ENCODE results near the gene TGFB2. TPM values are rescaled to one million over a fixed set of nuclear protein-coding genes. Genes with fewer than 3 reads are reported as not detected.
A peak's percentile ranks its signal among the peaks of the same experiment; 100 is the strongest.

Gene TGFB2
- total RNA-seq, 1 donor, result 13.4 TPM

- TF ChIP-seq CTCF (IDR thresholded peaks at IDR 0.05; ENCODE audit: extremely low read depth, low read depth, low read length), result no peak
- peaks cover 35% of the 10 kb centered on the region for H3K4me1 ChIP-seq (ENCODE audit: insufficient read depth, low read length)
- H3K27ac ChIP-seq (ENCODE audit: low read depth, low read length), result peak overlapping the region; percentile 56
- H3K27me3 ChIP-seq (ENCODE audit: insufficient read depth, low read length), result no peaks in the 10 kb centered on the region
- H3K79me2 ChIP-seq (ENCODE audit: insufficient read depth, low read length), result peaks cover 40% of the 10 kb centered on the region
- H3K4me3 ChIP-seq (ENCODE audit: insufficient read depth, low read length), result no peak overlapping the region
- no peaks in the 10 kb centered on the region for H3K9me3 ChIP-seq (ENCODE audit: low read depth, low read length)
- no peak overlapping the region for H2AFZ ChIP-seq (ENCODE audit: low read length)
- no peak for DNase-seq (ENCODE audit: insufficient read length, low spot score, missing footprints)
- H3K36me3 ChIP-seq (ENCODE audit: insufficient read depth, low read length), result peaks cover 7% of the 10 kb centered on the region
- H4K20me1 ChIP-seq (ENCODE audit: insufficient read depth, low read length), result no peaks in the 10 kb centered on the region
- H3K4me2 ChIP-seq (ENCODE audit: insufficient read depth, low read length), result no peak overlapping the region
These were observed 20.3 kb downstream of the TGFB2 start for GRCh38 chr1:218365226-218365999.

- no peak overlapping the region for H3K4me3 ChIP-seq (ENCODE audit: insufficient read depth, low read length)
- peaks cover 39% of the 10 kb centered on the region for H3K4me1 ChIP-seq (ENCODE audit: insufficient read depth, low read length)
- no peak overlapping the region for H2AFZ ChIP-seq (ENCODE audit: low read length)
- H3K36me3 ChIP-seq (ENCODE audit: insufficient read depth, low read length), result peaks cover 7% of the 10 kb centered on the region
- no peak for TF ChIP-seq CTCF (IDR thresholded peaks at IDR 0.05; ENCODE audit: extremely low read depth, low read depth, low read length)
- DNase-seq (ENCODE audit: insufficient read length, low spot score, missing footprints), result no peak
- peaks cover 47% of the 10 kb centered on the region for H3K79me2 ChIP-seq (ENCODE audit: insufficient read depth, low read length)
- no peak overlapping the region for H3K27ac ChIP-seq (ENCODE audit: low read depth, low read length)
- no peak overlapping the region for H3K4me2 ChIP-seq (ENCODE audit: insufficient read depth, low read length)
- no peaks in the 10 kb centered on the region for H3K9me3 ChIP-seq (ENCODE audit: low read depth, low read length)
- H4K20me1 ChIP-seq (ENCODE audit: insufficient read depth, low read length), result no peaks in the 10 kb centered on the region
- H3K27me3 ChIP-seq (ENCODE audit: insufficient read depth, low read length), result no peaks in the 10 kb centered on the region
These were observed 21.4 kb downstream of the TGFB2 start for GRCh38 chr1:218366322-218367052.

- peaks cover 49% of the 10 kb centered on the region for H3K79me2 ChIP-seq (ENCODE audit: insufficient read depth, low read length)
- no peaks in the 10 kb centered on the region for H4K20me1 ChIP-seq (ENCODE audit: insufficient read depth, low read length)
- H3K36me3 ChIP-seq (ENCODE audit: insufficient read depth, low read length), result peaks cover 7% of the 10 kb centered on the region
- no peak for TF ChIP-seq CTCF (IDR thresholded peaks at IDR 0.05; ENCODE audit: extremely low read depth, low read depth, low read length)
- H3K4me2 ChIP-seq (ENCODE audit: insufficient read depth, low read length), result no peak overlapping the region
- H3K27ac ChIP-seq (ENCODE audit: low read depth, low read length), result no peak overlapping the region
- no peaks in the 10 kb centered on the region for H3K27me3 ChIP-seq (ENCODE audit: insufficient read depth, low read length)
- DNase-seq (ENCODE audit: insufficient read length, low spot score, missing footprints), result no peak
- H2AFZ ChIP-seq (ENCODE audit: low read length), result no peak overlapping the region
- H3K9me3 ChIP-seq (ENCODE audit: low read depth, low read length), result no peaks in the 10 kb centered on the region
- no peak overlapping the region for H3K4me3 ChIP-seq (ENCODE audit: insufficient read depth, low read length)
- peaks cover 39% of the 10 kb centered on the region for H3K4me1 ChIP-seq (ENCODE audit: insufficient read depth, low read length)
These were observed 22.0 kb downstream of the TGFB2 start for GRCh38 chr1:218367118-218367517.

- H4K20me1 ChIP-seq (ENCODE audit: insufficient read depth, low read length), result no peaks in the 10 kb centered on the region
These were observed 23.6 kb downstream of the TGFB2 start for GRCh38 chr1:218368686-218369085.

More at GRCh38 chr1:218368686-218369085, 23.6 kb downstream of the TGFB2 start:
- peaks cover 43% of the 10 kb centered on the region for H3K4me1 ChIP-seq (ENCODE audit: insufficient read depth, low read length)
- H2AFZ ChIP-seq (ENCODE audit: low read length), result no peak overlapping the region
- H3K27me3 ChIP-seq (ENCODE audit: insufficient read depth, low read length), result no peaks in the 10 kb centered on the region
- H3K36me3 ChIP-seq (ENCODE audit: insufficient read depth, low read length), result peaks cover 7% of the 10 kb centered on the region
- DNase-seq (ENCODE audit: insufficient read length, low spot score, missing footprints), result no peak
- no peak for TF ChIP-seq CTCF (IDR thresholded peaks at IDR 0.05; ENCODE audit: extremely low read depth, low read depth, low read length)
- peaks cover 47% of the 10 kb centered on the region for H3K79me2 ChIP-seq (ENCODE audit: insufficient read depth, low read length)
- H3K4me2 ChIP-seq (ENCODE audit: insufficient read depth, low read length), result no peak overlapping the region
- no peak overlapping the region for H3K27ac ChIP-seq (ENCODE audit: low read depth, low read length)
- no peaks in the 10 kb centered on the region for H3K9me3 ChIP-seq (ENCODE audit: low read depth, low read length)
- no peak overlapping the region for H3K4me3 ChIP-seq (ENCODE audit: insufficient read depth, low read length)
